T-cell (primary cell): ENCODE results near the gene ADPRM. TPM values are rescaled to one million over a fixed set of nuclear protein-coding genes. Genes with fewer than 3 reads are reported as not detected.

Experiments
- ATAC-seq, 4 experiments: fragments of 200-7000 bp in 3 of 4; fragments of 150-1000 bp in 1 of 4; cut with Tn5 transposase; replicated peaks in 1 of 4; 1 replicate in 3 of 4; 2 replicates in 1 of 4; pipeline ENCODE4 v1.10.0; 2021; ENCODE audit warnings: moderate library complexity in 3 of 4, mild to moderate bottlenecking in 2 of 4, moderate number of reproducible peaks in 1 of 4
- CTCF ChIA-PET, 2 donors: fragments of 300-600 bp; sonication (Branson Sonifier 250); formaldehyde crosslinking; loops; one replicate each; lab custom pipeline; 2022; ENCODE audit warnings: antibody characterized with exemption in 2 of 2; lab: Charles Lee
- POLR2A ChIA-PET, 2 donors: fragments of 300-600 bp; sonication (Branson Sonifier 250); formaldehyde crosslinking; loops; one replicate each; lab custom pipeline; 2022; ENCODE audit warnings: antibody characterized with exemption in 2 of 2; lab: Charles Lee
- DNase-seq, 35 experiments: peaks; one replicate each; pipeline versions ENCODE4 v3.0.0 to v3.0.0-alpha.2; 2013 to 2023
- H3K27ac ChIP-seq: one replicate; pipeline ENCODE4 v1.5.1; 2013; ENCODE audit warnings: low read length
- H3K27me3 ChIP-seq, 2 experiments: replicated peaks in 1 of 2; 1 replicate in 1 of 2; 2 replicates in 1 of 2; pipeline versions ENCODE4 v1.6.1 to v1.7.0; 2013; ENCODE audit warnings: low read length in 1 of 2, mixed read lengths in 1 of 2; ENCODE audit not compliant: control insufficient read depth in 2 of 2, insufficient read depth in 2 of 2; ENCODE audit errors: extremely low read depth in 1 of 2
- H3K36me3 ChIP-seq, 2 donors: 1 replicate in 1 of 2; 2 replicates in 1 of 2; pipeline versions ENCODE4 v1.6.1 to v1.7.0; 2013; ENCODE audit warnings: low read length in 1 of 2; ENCODE audit not compliant: control insufficient read depth in 2 of 2, insufficient read depth in 1 of 2; ENCODE audit errors: extremely low read depth in 1 of 2
- H3K4me1 ChIP-seq, 2 experiments: 1 replicate in 1 of 2; 2 replicates in 1 of 2; pipeline versions ENCODE4 v1.6.1 to v1.7.0; 2013; ENCODE audit warnings: low read length in 2 of 2, mixed read lengths in 1 of 2; ENCODE audit not compliant: insufficient read depth in 2 of 2, control insufficient read depth in 1 of 2; ENCODE audit errors: extremely low read depth in 1 of 2
- H3K4me3 ChIP-seq, 2 donors: 1 replicate in 1 of 2; 2 replicates in 1 of 2; pipeline versions ENCODE4 v1.5.1 to v1.7.0; 2013; ENCODE audit warnings: mild to moderate bottlenecking in 2 of 2, low read length in 1 of 2, moderate library complexity in 1 of 2; ENCODE audit not compliant: control insufficient read depth in 1 of 2; ENCODE audit errors: extremely low read depth in 1 of 2
- H3K9me3 ChIP-seq: 2 replicates; pipeline ENCODE4 v1.7.0; 2013
- H3K27ac Mint-ChIP-seq, 2 donors: one replicate each; pipeline ENCODE4 v1.8.0; 2020 to 2021; ENCODE audit warnings: mild to moderate bottlenecking in 2 of 2, mixed read lengths in 2 of 2
- H3K27me3 Mint-ChIP-seq, 2 donors: one replicate each; pipeline ENCODE4 v1.8.0; 2021 to 2022; ENCODE audit warnings: mixed read lengths in 2 of 2
- H3K36me3 Mint-ChIP-seq: one replicate; pipeline ENCODE4 v1.8.0; 2021; ENCODE audit warnings: mixed read lengths
- H3K4me1 Mint-ChIP-seq, 3 donors: one replicate each; pipeline ENCODE4 v1.8.0; 2020 to 2022; ENCODE audit warnings: mixed read lengths in 3 of 3, mild to moderate bottlenecking in 1 of 3
- H3K4me3 Mint-ChIP-seq, 3 donors: one replicate each; pipeline ENCODE4 v1.8.0; 2020 to 2022; ENCODE audit warnings: mild to moderate bottlenecking in 3 of 3, mixed read lengths in 3 of 3, moderate library complexity in 3 of 3
- H3K9me3 Mint-ChIP-seq, 3 donors: one replicate each; pipeline ENCODE4 v1.8.0; 2020 to 2022; ENCODE audit warnings: mixed read lengths in 3 of 3
- WGBS: methylation state at CpG from one replicate; pipeline ENCODE4 v1.1.5; 2013; ENCODE audit warnings: missing lambda C conversion rate; ENCODE audit not compliant: insufficient coverage; 5-methylcytosine and 5-hydroxymethylcytosine counted together
- total RNA-seq, 35 experiments: library from RNA in 6 of 35; stranded (reverse) in 6 of 35; fragments of 120-200 nt in 1 of 35; gene quantifications; one replicate each; pipeline versions ENCODE4 v1.2.1 to v1.2.4 and lab custom pipeline; 2013 to 2026

Gene ADPRM
- total RNA-seq, 5 donors from 2014 or later (not counting 1 experiment from before 2014, with no cell fraction given): 22.0 to 46.5 (median 31.7) TPM

DNA sequence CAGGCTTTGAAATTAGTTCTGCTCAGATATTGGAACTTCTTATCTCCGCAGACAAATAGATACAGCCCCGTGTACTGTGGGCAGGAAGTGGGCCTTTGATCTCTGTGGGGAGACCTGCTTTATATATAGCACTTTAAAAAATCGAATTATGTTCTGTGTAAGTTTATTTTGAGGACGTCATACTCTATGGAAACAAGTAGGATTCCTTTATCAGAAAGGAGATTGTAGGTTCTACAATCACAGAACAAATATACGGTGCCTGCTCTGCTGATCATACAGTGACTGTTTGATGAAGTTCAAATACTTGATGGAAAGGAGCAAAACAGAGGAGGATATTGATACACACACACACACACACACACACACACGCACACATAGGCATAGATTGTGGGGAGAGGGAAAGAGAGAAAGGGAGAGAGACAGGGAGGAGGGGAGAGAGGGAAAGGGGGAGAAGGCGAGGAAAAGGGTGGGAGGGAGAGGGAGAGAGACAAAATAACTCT lies 47.2 kb downstream of the ADPRM start:
- Histone ChIP-seq H3K4me1 (peaks cover 0 to 12% of the 10 kb centered on the region in 2 experiments), H3K4me3 (peak overlapping the region in 1 of 2 donors; percentile 26), H3K9me3 (no peaks in the 10 kb centered on the region), H3K36me3 (no peaks in the 10 kb centered on the region), H3K27me3 (no peaks in the 10 kb centered on the region), H3K27ac (no peak overlapping the region)
- Mint-ChIP-seq H3K4me3 (peak overlapping the region in 2 of 3 donors; percentile 17 to 61), H3K36me3 (no peaks in the 10 kb centered on the region), H3K27ac (peak overlapping the region in 1 of 2 donors; percentile 46), H3K9me3 (no peaks in the 10 kb centered on the region), H3K27me3 (peaks cover 0 to 1% of the 10 kb centered on the region in 2 donors), H3K4me1 (peaks cover 13 to 19% (median 15%) of the 10 kb centered on the region in 3 donors)
- CTCF ChIA-PET: interaction anchor here in 1 of 2 donors (0.5 to 0.7 kb wide), 2 partner anchors 39 to 127 kb away, joined by 4 to 5 read pairs; no protein-coding TSS in a partner anchor
- POLR2A ChIA-PET: no interaction called here
- peak; percentile 88 to 99 (median 99) for ATAC-seq
- DNase-seq: peak in 31 of 35 experiments; percentile 8 to 66 (median 34)
- no CpG with 5 or more reads among the region's 7 CpGs for WGBS

DNA sequence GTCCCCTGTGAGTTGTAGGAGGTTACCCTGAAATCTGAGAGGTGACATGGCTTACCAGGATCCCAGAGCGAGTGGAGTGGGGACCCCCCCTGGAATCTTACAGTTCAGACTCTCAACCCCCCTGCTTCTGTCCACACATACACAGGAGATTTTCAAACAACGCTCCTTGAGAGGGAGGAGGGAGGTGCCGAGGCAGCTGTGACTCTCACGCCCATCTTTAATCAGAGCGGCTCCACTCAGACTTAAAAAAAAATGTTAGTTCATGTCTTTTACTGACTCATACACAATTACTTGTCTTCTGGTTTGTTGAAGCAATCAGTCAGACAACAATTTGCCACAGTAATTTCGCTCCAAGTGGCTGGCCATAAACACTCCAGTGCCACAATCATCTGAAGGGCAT lies 47.8 kb downstream of the ADPRM start:
- Mint-ChIP-seq H3K27ac (no peak overlapping the region), H3K27me3 (no peaks in the 10 kb centered on the region), H3K36me3 (no peaks in the 10 kb centered on the region), H3K4me3 (no peak overlapping the region), H3K4me1 (peaks cover 12 to 18% (median 15%) of the 10 kb centered on the region in 3 donors), H3K9me3 (no peaks in the 10 kb centered on the region)
- Histone ChIP-seq H3K36me3 (no peaks in the 10 kb centered on the region), H3K4me3 (no peak overlapping the region), H3K27me3 (no peaks in the 10 kb centered on the region), H3K9me3 (no peaks in the 10 kb centered on the region), H3K4me1 (peaks cover 0 to 12% of the 10 kb centered on the region in 2 experiments), H3K27ac (no peak overlapping the region)
- ATAC-seq (no peak), DNase-seq (no peak)
- WGBS: 60% methylated on average over 1 of the region's 6 CpGs
- ChIA-PET CTCF (no interaction called here), POLR2A (no interaction called here)

DNA sequence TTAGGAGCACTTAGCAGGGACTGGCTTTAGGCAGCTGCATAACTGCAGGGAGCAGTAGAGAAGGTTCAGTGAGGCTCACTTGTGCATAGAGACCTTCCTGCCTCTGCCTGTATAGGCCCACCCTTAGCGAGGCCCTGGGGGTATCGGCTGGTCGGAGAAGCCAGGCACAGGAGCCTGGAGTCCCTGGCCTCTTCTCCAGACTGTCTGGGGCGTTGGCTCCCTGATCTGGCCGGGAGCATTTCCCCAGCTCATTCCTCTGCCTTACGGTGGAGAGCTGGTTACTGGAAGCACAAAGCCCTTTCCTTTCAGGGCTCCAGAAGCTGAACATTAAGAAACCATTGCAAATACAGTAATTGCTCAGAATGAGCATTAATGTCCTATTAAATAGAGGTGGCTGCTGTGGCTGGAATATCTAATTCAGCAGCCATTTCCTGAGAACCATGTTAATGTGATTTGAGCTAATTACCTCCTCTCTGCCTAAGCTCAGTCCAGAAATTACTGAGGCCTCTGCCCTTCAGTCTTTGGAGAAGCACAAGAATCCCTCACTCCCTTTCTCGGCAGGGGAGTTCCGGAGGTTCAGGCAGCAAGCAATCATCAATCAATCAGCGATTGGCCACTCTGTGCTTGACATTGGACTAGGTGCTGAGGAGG lies 51.3 kb downstream of the ADPRM start:
- WGBS: 61% methylated on average over 6 of the region's 9 CpGs
- no peaks in the 10 kb centered on the region for H3K9me3 ChIP-seq
- Mint-ChIP-seq H3K36me3 (no peaks in the 10 kb centered on the region), H3K4me1 (peaks cover 12 to 15% (median 14%) of the 10 kb centered on the region in 3 donors), H3K27me3 (no peaks in the 10 kb centered on the region), H3K27ac (no peak overlapping the region), H3K9me3 (no peaks in the 10 kb centered on the region), H3K4me3 (no peak overlapping the region)
- no peak overlapping the region for H3K27ac ChIP-seq
- H3K4me3 ChIP-seq: no peak overlapping the region
- ChIA-PET CTCF (no interaction called here), POLR2A (no interaction called here)
- H3K4me1 ChIP-seq: peaks cover 0 to 12% of the 10 kb centered on the region in 2 experiments
- DNase-seq (no peak), ATAC-seq (no peak)
- H3K36me3 ChIP-seq: no peaks in the 10 kb centered on the region
- H3K27me3 ChIP-seq: no peaks in the 10 kb centered on the region

DNA sequence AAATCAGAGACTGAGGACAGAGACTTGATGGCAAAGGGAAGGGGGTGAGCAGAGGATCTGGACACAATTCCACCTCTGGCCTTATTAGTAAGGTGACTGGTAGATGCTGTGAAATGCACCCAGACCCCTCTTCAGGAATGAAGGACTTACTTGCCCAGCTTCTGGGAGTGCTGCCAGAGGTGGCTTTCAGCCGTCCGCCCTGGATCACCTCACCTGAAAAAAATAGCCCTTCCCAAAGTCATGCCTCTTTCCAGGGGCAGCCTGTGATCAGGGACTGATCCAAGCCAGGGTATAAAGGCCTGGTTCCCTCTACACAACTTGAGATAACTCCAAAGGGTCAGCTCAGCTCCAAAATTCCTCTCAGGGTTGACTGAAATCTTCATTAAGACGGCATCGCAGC lies 52.8 kb downstream of the ADPRM start:
- Mint-ChIP-seq H3K27me3 (no peaks in the 10 kb centered on the region), H3K9me3 (no peaks in the 10 kb centered on the region), H3K36me3 (no peaks in the 10 kb centered on the region), H3K4me1 (peaks cover 0 to 3% (median 3%) of the 10 kb centered on the region in 3 donors), H3K4me3 (no peak overlapping the region), H3K27ac (no peak overlapping the region)
- H3K4me1 ChIP-seq: peaks cover 0 to 1% of the 10 kb centered on the region in 2 experiments
- H3K4me3 ChIP-seq: no peak overlapping the region
- ChIA-PET CTCF (no interaction called here), POLR2A (no interaction called here)
- H3K27ac ChIP-seq: no peak overlapping the region
- H3K9me3 ChIP-seq: no peaks in the 10 kb centered on the region
- ATAC-seq: no peak
- 95% methylated on average over 4 of the region's 4 CpGs for WGBS
- DNase-seq: no peak
- H3K36me3 ChIP-seq: no peaks in the 10 kb centered on the region
- H3K27me3 ChIP-seq: no peaks in the 10 kb centered on the region

DNA sequence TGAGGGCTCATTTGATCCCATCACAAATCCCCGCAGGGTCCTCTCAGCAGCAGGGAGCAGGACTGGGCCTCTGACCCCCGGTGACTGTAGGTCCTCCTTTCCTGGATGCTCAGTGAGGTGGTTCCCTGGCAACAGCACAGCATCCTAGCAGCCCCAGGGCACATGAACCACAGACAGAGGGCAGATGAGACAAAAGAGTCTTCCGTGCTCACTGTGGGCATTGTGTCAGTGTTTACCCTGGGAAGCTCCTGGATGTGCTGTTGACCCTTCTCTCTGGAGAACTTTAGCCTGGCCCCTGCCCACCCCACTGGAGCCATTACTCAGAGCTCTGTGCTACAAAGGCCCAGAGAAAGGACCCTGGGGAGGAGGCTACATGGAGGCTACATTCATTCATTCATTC lies 54.2 kb downstream of the ADPRM start:
- H3K9me3 ChIP-seq: no peaks in the 10 kb centered on the region
- Mint-ChIP-seq H3K36me3 (no peaks in the 10 kb centered on the region), H3K4me1 (no peaks in the 10 kb centered on the region), H3K27me3 (no peaks in the 10 kb centered on the region), H3K27ac (no peak overlapping the region), H3K9me3 (no peaks in the 10 kb centered on the region), H3K4me3 (no peak overlapping the region)
- H3K4me3 ChIP-seq: no peak overlapping the region
- POLR2A ChIA-PET: no interaction called here
- no peak for ATAC-seq
- CTCF ChIA-PET: no interaction called here
- DNase-seq: no peak
- H3K27ac ChIP-seq: no peak overlapping the region
- no peaks in the 10 kb centered on the region for H3K4me1 ChIP-seq
- H3K27me3 ChIP-seq: no peaks in the 10 kb centered on the region
- no peaks in the 10 kb centered on the region for H3K36me3 ChIP-seq
- WGBS: 80% methylated on average over 1 of the region's 3 CpGs

DNA sequence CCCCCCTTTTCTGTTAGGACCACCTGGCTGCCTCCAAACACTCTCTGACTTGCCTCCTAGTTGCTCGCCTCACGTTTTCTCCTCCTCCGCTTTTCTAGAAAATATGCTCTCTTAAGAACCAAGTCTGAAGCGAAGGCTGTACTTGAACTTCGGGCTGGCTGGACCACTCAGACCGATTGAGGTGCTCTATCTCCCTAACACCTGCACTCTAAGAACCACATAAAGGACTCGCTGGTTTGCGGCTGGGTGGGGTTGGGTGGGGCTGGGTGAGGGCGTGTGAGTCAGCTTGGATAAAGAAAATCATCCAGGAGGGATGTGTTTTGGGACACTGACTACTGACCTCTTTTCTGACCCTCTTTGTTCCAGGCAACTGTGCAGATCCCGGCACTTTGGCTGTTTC lies 55.3 kb downstream of the ADPRM start:
- no peak overlapping the region for H3K27ac Mint-ChIP-seq
- no peaks in the 10 kb centered on the region for H3K9me3 ChIP-seq
- CTCF ChIA-PET: no interaction called here
- no peak overlapping the region for H3K27ac ChIP-seq
- H3K36me3 ChIP-seq: no peaks in the 10 kb centered on the region
- H3K4me3 ChIP-seq: no peak overlapping the region
- H3K4me3 Mint-ChIP-seq: no peak overlapping the region
- POLR2A ChIA-PET: no interaction called here
- no peaks in the 10 kb centered on the region for H3K36me3 Mint-ChIP-seq
- no peaks in the 10 kb centered on the region for H3K27me3 ChIP-seq
- H3K9me3 Mint-ChIP-seq: no peaks in the 10 kb centered on the region
- H3K4me1 Mint-ChIP-seq: no peaks in the 10 kb centered on the region
- H3K4me1 ChIP-seq: no peaks in the 10 kb centered on the region
- H3K27me3 Mint-ChIP-seq: no peaks in the 10 kb centered on the region
- ATAC-seq (no peak), DNase-seq (no peak)
- 87% methylated on average over 3 of the region's 10 CpGs for WGBS
